Smooth muscle cell (in vitro differentiated cells): ENCODE data around the gene C2CD4B. TPM values are rescaled to one million over a fixed set of nuclear protein-coding genes. Genes with fewer than 3 reads are reported as not detected.
A peak's percentile ranks its signal among the peaks of the same experiment; 100 is the strongest.

Experiments used
- DNase-seq: peaks from one replicate; lab custom pipeline; 2025; ENCODE audit not compliant: unreplicated experiment; lab: John Stamatoyannopoulos, UW
- H2AFZ ChIP-seq: fragments of 200-600 bp; sonication (generic); 2 replicates; pipeline ENCODE4 v1.6.0; 2016; ENCODE audit warnings: antibody characterized with exemption, low read depth, mild to moderate bottlenecking
- H3F3A ChIP-seq: fragments of 200-600 bp; sonication (generic); 2 replicates; pipeline ENCODE4 v1.6.0; 2017; ENCODE audit warnings: antibody characterized with exemption, low read depth
- H3K27ac ChIP-seq: fragments of 200-600 bp; sonication (generic); 2 replicates; pipeline ENCODE4 v1.5.1; 2016; ENCODE audit warnings: low read depth, mild to moderate bottlenecking
- H3K27me3 ChIP-seq: fragments of 200-600 bp; sonication (generic); 2 replicates; pipeline ENCODE4 v1.6.1; 2016; ENCODE audit warnings: low read depth, mild to moderate bottlenecking
- H3K36me3 ChIP-seq: fragments of 200-600 bp; sonication (generic); 2 replicates; pipeline ENCODE4 v1.5.1; 2016; ENCODE audit warnings: low read depth
- H3K4me1 ChIP-seq: fragments of 200-600 bp; sonication (generic); 2 replicates; pipeline ENCODE4 v1.5.1; 2016; ENCODE audit warnings: low read depth
- H3K4me2 ChIP-seq: fragments of 200-600 bp; sonication (generic); 2 replicates; pipeline ENCODE4 v1.6.0; 2016; ENCODE audit warnings: mild to moderate bottlenecking
- H3K4me3 ChIP-seq: fragments of 200-600 bp; sonication (generic); 2 replicates; pipeline ENCODE4 v1.5.1; 2016; ENCODE audit warnings: mild to moderate bottlenecking
- H3K79me2 ChIP-seq: fragments of 200-600 bp; sonication (generic); 2 replicates; pipeline ENCODE4 v1.6.0; 2016; ENCODE audit warnings: low read depth, mild to moderate bottlenecking
- H3K9ac ChIP-seq: fragments of 200-600 bp; sonication (generic); 2 replicates; pipeline ENCODE4 v1.6.0; 2016; ENCODE audit warnings: low read depth
- H3K9me3 ChIP-seq: fragments of 200-600 bp; sonication (generic); replicated peaks from 2 replicates; pipeline ENCODE4 v1.5.1; 2016; ENCODE audit warnings: low read depth
- H4K20me1 ChIP-seq: fragments of 200-600 bp; sonication (generic); 2 replicates; pipeline ENCODE4 v1.6.0; 2016; ENCODE audit warnings: low read depth
- WGBS: methylation state at CpG from one replicate; pipeline ENCODE4 v1.1.7; 2016; ENCODE audit warnings: low lambda C conversion rate; 5-methylcytosine and 5-hydroxymethylcytosine counted together
- polyA plus RNA-seq: library from polyadenylated mRNA; unstranded; fragments of >200 nt; fragmentation: Nextera tagmentation; extraction: Ambion mirVana; gene quantifications from 2 replicates; pipeline ENCODE4 v1.2.1, GENCODE V29; 2016
- total RNA-seq: library from RNA; depleted of rRNA; stranded (reverse); fragments of >200 nt; gene quantifications from 2 replicates; pipeline ENCODE4 v1.2.3, GENCODE V29; 2014
- TF ChIP-seq, protein P1 (sequence below): fragments of 200-600 bp; sonication (generic); IDR thresholded peaks from 2 replicates; pipeline ENCODE4 v1.5.1; 2017; ENCODE audit warnings: borderline replicate concordance, mild to moderate bottlenecking, antibody characterized with exemption; ENCODE audit not compliant: insufficient read depth, poor library complexity, severe bottlenecking

Gene C2CD4B
- total and polyA plus RNA-seq, 2 experiments from 2014 or later: 0.71 to 0.81 TPM

DNA sequence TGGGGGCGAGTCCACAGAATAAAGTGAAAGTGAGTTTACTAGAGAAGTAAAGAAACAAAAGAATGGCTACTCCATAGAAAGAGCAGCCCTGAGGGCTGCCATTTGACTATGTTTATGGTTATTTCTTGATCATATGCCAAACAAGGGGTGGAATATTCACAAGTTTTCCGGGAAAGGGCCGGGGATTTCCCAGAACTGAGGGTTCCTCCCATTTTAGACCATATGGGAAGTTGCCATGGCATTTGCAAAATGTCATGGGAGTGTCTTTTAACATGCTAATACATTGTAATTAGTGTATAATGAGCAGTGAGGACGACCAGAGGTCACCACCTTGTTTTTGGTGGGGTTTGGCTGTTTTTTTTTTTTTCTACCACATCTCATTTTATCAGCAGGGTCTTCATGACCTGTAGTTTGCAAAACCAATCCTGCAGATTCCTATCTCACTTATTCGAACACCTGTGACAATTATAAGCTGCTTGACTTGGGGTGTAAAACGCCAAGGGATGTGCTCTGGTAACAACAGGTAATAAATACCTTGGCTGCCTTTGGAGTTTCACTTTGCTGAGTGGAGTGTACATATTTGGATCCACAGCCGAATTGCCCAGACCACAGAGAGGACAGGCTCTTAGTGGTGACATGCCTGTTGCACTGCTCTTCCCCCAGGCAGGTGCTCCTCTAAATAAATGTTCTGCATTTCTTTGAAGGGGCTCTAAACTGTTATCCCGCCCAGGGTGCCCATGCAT is 43.6 kb downstream of the C2CD4B start:
- TF ChIP-seq, protein P1, sequence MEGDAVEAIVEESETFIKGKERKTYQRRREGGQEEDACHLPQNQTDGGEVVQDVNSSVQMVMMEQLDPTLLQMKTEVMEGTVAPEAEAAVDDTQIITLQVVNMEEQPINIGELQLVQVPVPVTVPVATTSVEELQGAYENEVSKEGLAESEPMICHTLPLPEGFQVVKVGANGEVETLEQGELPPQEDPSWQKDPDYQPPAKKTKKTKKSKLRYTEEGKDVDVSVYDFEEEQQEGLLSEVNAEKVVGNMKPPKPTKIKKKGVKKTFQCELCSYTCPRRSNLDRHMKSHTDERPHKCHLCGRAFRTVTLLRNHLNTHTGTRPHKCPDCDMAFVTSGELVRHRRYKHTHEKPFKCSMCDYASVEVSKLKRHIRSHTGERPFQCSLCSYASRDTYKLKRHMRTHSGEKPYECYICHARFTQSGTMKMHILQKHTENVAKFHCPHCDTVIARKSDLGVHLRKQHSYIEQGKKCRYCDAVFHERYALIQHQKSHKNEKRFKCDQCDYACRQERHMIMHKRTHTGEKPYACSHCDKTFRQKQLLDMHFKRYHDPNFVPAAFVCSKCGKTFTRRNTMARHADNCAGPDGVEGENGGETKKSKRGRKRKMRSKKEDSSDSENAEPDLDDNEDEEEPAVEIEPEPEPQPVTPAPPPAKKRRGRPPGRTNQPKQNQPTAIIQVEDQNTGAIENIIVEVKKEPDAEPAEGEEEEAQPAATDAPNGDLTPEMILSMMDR: no peak
- H3K9ac ChIP-seq: no peak overlapping the region
- 82% methylated on average over 8 of the region's 8 CpGs for WGBS

DNA sequence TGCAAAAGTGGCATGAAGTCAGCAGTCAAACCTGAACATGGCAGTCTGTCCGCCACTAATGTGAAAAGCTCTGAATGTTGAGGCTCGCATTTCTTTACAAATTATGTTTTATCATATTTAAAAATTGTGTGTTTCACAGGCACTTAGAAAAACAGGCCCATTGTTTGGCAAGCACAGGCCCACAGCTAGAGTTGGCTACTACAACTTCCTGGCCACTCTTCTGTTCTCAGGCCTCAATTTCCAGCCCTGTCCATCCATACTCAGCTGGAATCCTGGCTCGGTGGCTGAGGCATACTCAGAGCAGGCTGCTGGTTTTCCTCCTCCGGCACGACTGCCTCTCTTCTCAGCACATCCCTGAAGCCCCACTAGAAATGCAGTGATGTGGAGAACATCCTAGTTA is 44.3 kb downstream of the C2CD4B start:
- Histone ChIP-seq H3K79me2 (no peaks in the 10 kb centered on the region), H3K27me3 (no peaks in the 10 kb centered on the region), H3K9me3 (no peaks in the 10 kb centered on the region), H2AFZ (no peak overlapping the region), H3K4me1 (peaks cover 6% of the 10 kb centered on the region), H3K4me3 (no peak overlapping the region), H3K27ac (no peak overlapping the region), H3K9ac (no peak overlapping the region), H3F3A (peaks cover 20% of the 10 kb centered on the region), H4K20me1 (no peaks in the 10 kb centered on the region), H3K4me2 (no peak overlapping the region), H3K36me3 (no peaks in the 10 kb centered on the region)
- TF ChIP-seq, protein P1: no peak
- WGBS: 88% methylated on average over 5 of the region's 5 CpGs
- no peak for DNase-seq

More for the DNA sequence above, 43.6 kb downstream of the C2CD4B start:
- Histone ChIP-seq H2AFZ (no peak overlapping the region), H3K9me3 (no peaks in the 10 kb centered on the region), H3K27me3 (no peaks in the 10 kb centered on the region), H3K4me2 (no peak overlapping the region), H3K79me2 (no peaks in the 10 kb centered on the region), H3K36me3 (no peaks in the 10 kb centered on the region), H3K4me3 (no peak overlapping the region), H3K27ac (no peak overlapping the region), H4K20me1 (no peaks in the 10 kb centered on the region), H3F3A (peaks cover 20% of the 10 kb centered on the region), H3K4me1 (peaks cover 6% of the 10 kb centered on the region)
- no peak for DNase-seq

DNA sequence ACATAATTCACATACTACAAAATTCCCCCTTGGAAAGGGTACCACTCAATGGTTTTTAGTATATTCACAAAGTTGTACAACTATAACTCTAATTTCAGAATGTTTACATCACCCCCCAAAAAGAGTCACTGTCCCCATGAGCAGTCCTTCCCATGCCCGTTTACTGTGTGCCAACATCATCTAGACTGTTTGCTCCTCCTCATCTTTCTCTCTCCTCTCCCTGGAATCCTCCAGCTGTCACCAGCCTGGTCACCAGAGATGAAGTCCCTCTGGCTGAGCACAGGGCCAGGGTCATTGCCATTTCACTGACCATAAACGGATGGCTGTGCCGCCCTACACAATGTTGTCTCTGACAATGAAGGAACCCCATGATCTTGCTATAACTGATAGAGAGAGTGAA is 45.2 kb downstream of the C2CD4B start:
- Histone ChIP-seq H4K20me1 (no peaks in the 10 kb centered on the region), H3K27ac (peak overlapping the region; percentile 94), H3K4me1 (peaks cover 6% of the 10 kb centered on the region), H3K9me3 (no peaks in the 10 kb centered on the region), H3K4me3 (no peak overlapping the region), H2AFZ (peak overlapping the region; percentile 23), H3K79me2 (no peaks in the 10 kb centered on the region), H3K9ac (peak overlapping the region; percentile 44), H3K27me3 (no peaks in the 10 kb centered on the region), H3K36me3 (no peaks in the 10 kb centered on the region), H3K4me2 (peak overlapping the region; percentile 79), H3F3A (peaks cover 20% of the 10 kb centered on the region)
- WGBS: 93% methylated on average over 3 of the region's 3 CpGs
- TF ChIP-seq, protein P1: no peak
- no peak for DNase-seq

DNA sequence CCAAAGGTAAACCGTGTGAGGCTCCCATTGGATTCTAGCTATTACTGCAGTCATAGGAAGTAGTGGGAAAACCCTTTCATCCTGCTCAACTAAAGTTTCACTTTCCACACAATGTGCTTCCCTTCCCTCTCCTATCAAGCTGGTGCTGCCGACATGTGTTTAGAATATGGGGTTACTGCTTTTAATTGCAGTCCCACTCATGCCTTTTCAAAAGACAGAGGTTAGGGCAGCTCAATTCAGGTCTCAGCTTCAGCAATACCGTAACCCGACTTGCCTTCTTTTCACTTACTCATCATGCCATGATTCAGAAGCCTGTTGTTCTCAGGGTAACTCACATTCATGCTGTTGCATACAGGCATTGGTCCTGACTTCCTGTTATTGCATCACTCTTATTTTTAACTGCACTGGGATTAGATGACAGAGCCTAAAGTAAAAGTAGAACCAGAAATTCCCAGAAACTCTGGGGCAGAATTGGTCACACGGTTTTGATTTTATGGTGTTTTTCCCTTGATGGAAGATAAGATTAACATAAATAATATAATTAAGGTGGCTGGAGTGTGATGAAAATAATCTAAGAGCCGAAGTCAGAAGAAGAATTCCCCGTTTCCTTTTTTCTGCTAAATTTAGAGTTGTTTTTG is 45.7 kb downstream of the C2CD4B start:
- Histone ChIP-seq H3F3A (peaks cover 20% of the 10 kb centered on the region), H3K79me2 (no peaks in the 10 kb centered on the region), H3K4me3 (peak overlapping the region; percentile 28), H4K20me1 (no peaks in the 10 kb centered on the region), H3K36me3 (no peaks in the 10 kb centered on the region), H3K4me2 (peak overlapping the region; percentile 79), H3K27me3 (no peaks in the 10 kb centered on the region), H3K27ac (peak overlapping the region; percentile 94), H3K9ac (peak overlapping the region; percentile 79), H2AFZ (peak overlapping the region; percentile 23), H3K9me3 (no peaks in the 10 kb centered on the region), H3K4me1 (peaks cover 6% of the 10 kb centered on the region)
- 27% methylated on average over 7 of the region's 7 CpGs for WGBS
- TF ChIP-seq, protein P1: no peak
- no peak for DNase-seq
